ENCODE results near the gene ROGDI.

DNA sequence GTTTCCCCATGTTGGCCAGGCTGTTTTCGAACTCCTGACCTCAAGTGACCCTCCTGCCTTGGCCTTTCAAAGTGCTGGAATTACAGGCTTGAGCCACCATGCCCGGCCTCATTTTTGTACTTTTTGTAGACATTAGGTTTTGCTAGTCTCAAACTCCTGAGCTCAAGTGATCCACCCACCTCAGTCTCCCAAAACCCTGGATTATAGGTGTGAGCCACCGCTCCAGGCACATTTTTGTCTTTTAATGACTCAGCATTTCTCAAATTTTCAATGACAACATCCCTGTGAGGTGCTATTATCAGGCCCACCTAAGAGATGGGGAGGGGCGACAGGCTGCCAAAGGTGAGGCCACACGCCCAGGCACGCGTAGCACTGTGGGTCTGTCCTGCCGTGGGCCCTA, 15.4 kb downstream of the ROGDI start:
- TF ChIP-seq, protein P1, sequence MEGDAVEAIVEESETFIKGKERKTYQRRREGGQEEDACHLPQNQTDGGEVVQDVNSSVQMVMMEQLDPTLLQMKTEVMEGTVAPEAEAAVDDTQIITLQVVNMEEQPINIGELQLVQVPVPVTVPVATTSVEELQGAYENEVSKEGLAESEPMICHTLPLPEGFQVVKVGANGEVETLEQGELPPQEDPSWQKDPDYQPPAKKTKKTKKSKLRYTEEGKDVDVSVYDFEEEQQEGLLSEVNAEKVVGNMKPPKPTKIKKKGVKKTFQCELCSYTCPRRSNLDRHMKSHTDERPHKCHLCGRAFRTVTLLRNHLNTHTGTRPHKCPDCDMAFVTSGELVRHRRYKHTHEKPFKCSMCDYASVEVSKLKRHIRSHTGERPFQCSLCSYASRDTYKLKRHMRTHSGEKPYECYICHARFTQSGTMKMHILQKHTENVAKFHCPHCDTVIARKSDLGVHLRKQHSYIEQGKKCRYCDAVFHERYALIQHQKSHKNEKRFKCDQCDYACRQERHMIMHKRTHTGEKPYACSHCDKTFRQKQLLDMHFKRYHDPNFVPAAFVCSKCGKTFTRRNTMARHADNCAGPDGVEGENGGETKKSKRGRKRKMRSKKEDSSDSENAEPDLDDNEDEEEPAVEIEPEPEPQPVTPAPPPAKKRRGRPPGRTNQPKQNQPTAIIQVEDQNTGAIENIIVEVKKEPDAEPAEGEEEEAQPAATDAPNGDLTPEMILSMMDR (IDR thresholded peaks at IDR 0.05) = no peak
- TF ChIP-seq POLR2A (IDR thresholded peaks at IDR 0.05) = no peak
- TF ChIP-seq POLR2AphosphoS5 (IDR thresholded peaks at IDR 0.05) = no peak
- TF ChIP-seq EP300 (IDR thresholded peaks at IDR 0.05) = no peak

Data from sigmoid colon (tissue), 4 donors.